SK-N-SH treated with all-trans-retinoic acid at 6 μM for 48 hours (cell line): Measurements from ENCODE around the gene ZGLP1.

ENCODE experiments used
- ATAC-seq: fragments of 200-7000 bp; cut with Tn5 transposase; 3 replicates; pipeline ENCODE4 v1.9.1; 2020; ENCODE audit warnings: mild to moderate bottlenecking, moderate library complexity
- BACH2 ChIP-seq: fragments of 250-450 bp; sonication (Bioruptor Pico); IDR thresholded peaks from 2 replicates; pipeline ENCODE4 v1.9.0; 2021; ENCODE audit warnings: mild to moderate bottlenecking, borderline replicate concordance
- CREB5 ChIP-seq: fragments of 250-450 bp; sonication (Bioruptor Pico); IDR thresholded peaks from 2 replicates; pipeline ENCODE4 v1.5.1; 2020; ENCODE audit warnings: low read depth, mild to moderate bottlenecking, moderate library complexity
- CSRNP3 ChIP-seq: fragments of 250-450 bp; sonication (Bioruptor Pico); IDR thresholded peaks from 2 replicates; pipeline ENCODE4 v1.5.1; 2021; ENCODE audit warnings: mild to moderate bottlenecking, moderate library complexity
- ESRRG ChIP-seq: fragments of 250-450 bp; sonication (Bioruptor Pico); IDR thresholded peaks from 2 replicates; pipeline ENCODE4 v1.6.1; 2021; ENCODE audit warnings: mild to moderate bottlenecking
- ISL1 ChIP-seq: fragments of 250-450 bp; sonication (Bioruptor Pico); IDR thresholded peaks from 2 replicates; pipeline ENCODE4 v2.1.2; 2022; ENCODE audit warnings: mild to moderate bottlenecking, moderate library complexity
- OSR1 ChIP-seq: fragments of 250-450 bp; sonication (Bioruptor Pico); IDR thresholded peaks from 2 replicates; pipeline ENCODE4 v1.8.0; 2022; ENCODE audit warnings: moderate library complexity, mild to moderate bottlenecking, inconsistent platforms
- POU6F1 ChIP-seq: fragments of 250-450 bp; sonication (Bioruptor Pico); IDR thresholded peaks from 2 replicates; pipeline ENCODE4 v1.8.0; 2021; ENCODE audit warnings: low read depth, mild to moderate bottlenecking, moderate library complexity, borderline replicate concordance
- SNAI2 ChIP-seq: fragments of 250-450 bp; sonication (Bioruptor Pico); IDR thresholded peaks from 2 replicates; pipeline ENCODE4 v1.5.0; 2020; ENCODE audit warnings: mild to moderate bottlenecking, moderate library complexity
- TCF4 ChIP-seq: fragments of 250-450 bp; sonication (Bioruptor Pico); IDR thresholded peaks from 2 replicates; pipeline ENCODE4 v1.8.0; 2021; ENCODE audit warnings: mild to moderate bottlenecking, moderate library complexity, borderline replicate concordance
- TSHZ2 ChIP-seq: fragments of 250-450 bp; sonication (Bioruptor Pico); IDR thresholded peaks from 2 replicates; pipeline ENCODE4 v1.5.0; 2020; ENCODE audit warnings: mild to moderate bottlenecking, moderate library complexity
- ZC3H10 ChIP-seq: fragments of 250-450 bp; sonication (Bioruptor Pico); IDR thresholded peaks from 2 replicates; pipeline ENCODE4 v1.5.1; 2021; ENCODE audit warnings: mild to moderate bottlenecking, moderate library complexity
- ZFP3 ChIP-seq: fragments of 250-450 bp; sonication (Bioruptor Pico); IDR thresholded peaks from 2 replicates; pipeline ENCODE4 v1.5.0; 2020; ENCODE audit warnings: mild to moderate bottlenecking, moderate library complexity
- ZFP30 ChIP-seq: fragments of 450-650 bp; formaldehyde crosslinking; IDR thresholded peaks from 2 replicates; pipeline ENCODE4 v1.5.0; 2022; ENCODE audit warnings: mild to moderate bottlenecking, moderate library complexity
- ZNF565 ChIP-seq: fragments of 450-650 bp; formaldehyde crosslinking; conservative IDR thresholded peaks from 2 replicates; pipeline ENCODE4 v1.5.0; 2020; ENCODE audit warnings: low read depth, mild to moderate bottlenecking, moderate library complexity
- ZNF70 ChIP-seq: fragments of 450-650 bp; formaldehyde crosslinking; IDR thresholded peaks from 2 replicates; pipeline ENCODE4 v1.5.0; 2020; ENCODE audit warnings: mild to moderate bottlenecking, moderate library complexity
- ZNF8 ChIP-seq: fragments of 450-650 bp; formaldehyde crosslinking; IDR thresholded peaks from 2 replicates; pipeline ENCODE4 v1.5.0; 2020; ENCODE audit warnings: mild to moderate bottlenecking, moderate library complexity

ZGLP1 gene

GRCh38 chr19:10268071-10268470 is 41.5 kb downstream of the ZGLP1 start:
- TF ChIP-seq ZC3H10 (no peak), TSHZ2 (CRISPR knock-in tag) (no peak), CSRNP3 (no peak), OSR1 (no peak), POU6F1 (CRISPR knock-in tag) (no peak), ESRRG (CRISPR knock-in tag) (no peak), CREB5 (CRISPR knock-in tag) (no peak), ZNF565 (CRISPR knock-in tag) (no peak), ZNF70 (CRISPR knock-in tag) (no peak), TCF4 (CRISPR knock-in tag) (no peak), BACH2 (CRISPR knock-in tag) (no peak)
- no peak for ATAC-seq

GRCh38 chr19:10266706-10267105 is 42.9 kb downstream of the ZGLP1 start:
- no peak for TF ChIP-seq ZNF70 (CRISPR knock-in tag)
- no peak for TF ChIP-seq ZC3H10
- no peak for ATAC-seq

- TF ChIP-seq SNAI2 (CRISPR knock-in tag) (no peak), OSR1 (no peak), TCF4 (CRISPR knock-in tag) (no peak), POU6F1 (CRISPR knock-in tag) (no peak), ZFP30 (CRISPR knock-in tag) (no peak), ZNF8 (CRISPR knock-in tag) (no peak), ZC3H10 (no peak), CSRNP3 (no peak), CREB5 (CRISPR knock-in tag) (no peak), ZFP3 (CRISPR knock-in tag) (no peak), ISL1 (CRISPR knock-in tag) (no peak)
- TF ChIP-seq, all 23 proteins: peak for 0
- peak; percentile 63 for ATAC-seq
These were observed 46.8 kb downstream of the ZGLP1 start for GRCh38 chr19:10262771-10263170.
